ENCODE data around the gene RBM19. TPM values are rescaled to one million over a fixed set of nuclear protein-coding genes. Genes with fewer than 3 reads are reported as not detected.

The RBM19 gene
- total RNA-seq: 24.3 and 24.4 TPM in 2 replicates

DNA sequence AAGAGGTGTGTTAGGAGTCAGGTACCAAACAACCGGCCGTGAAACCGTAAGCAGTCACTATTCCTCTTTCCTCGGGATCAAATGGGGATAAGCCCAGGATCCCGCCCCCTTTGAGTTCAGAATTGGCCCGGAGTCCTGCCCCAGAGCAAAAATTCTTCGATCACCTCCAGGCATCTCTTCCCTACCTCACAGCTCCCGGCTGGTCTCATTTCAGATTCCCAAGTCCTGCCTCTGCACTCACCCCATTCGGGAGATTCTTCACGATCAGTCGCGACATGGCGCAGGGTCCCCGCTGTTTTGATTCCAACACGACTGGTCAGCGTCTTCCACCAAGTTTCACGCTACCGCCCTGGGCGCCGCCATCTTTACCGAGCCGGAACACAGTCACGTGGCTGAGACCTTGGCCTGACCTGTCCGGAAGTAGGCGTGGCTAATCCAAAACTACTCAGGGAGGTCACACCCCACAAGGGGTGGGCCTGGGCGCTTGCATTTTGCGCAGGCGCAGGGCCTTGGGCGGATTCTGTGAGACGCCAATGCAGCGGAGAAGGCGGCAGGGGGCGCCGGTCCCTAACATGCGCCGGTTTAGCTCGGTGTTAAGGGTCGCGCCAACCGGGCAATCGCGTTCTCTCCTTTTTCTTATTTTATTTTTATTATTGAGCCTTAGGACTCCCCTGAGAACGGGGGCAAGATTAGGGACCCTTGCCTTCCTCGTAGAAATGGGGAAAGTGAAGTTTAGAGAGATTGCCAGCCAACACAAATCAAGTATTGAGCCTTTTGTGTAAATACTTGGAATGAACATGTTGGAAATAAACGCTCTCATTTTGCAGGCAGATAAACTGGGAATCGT lies at the start of gene RBM19:
Gene RBM19 (minus strand): TSS at position 375 of the 847 bp plus-strand sequence. CDS start 98 bp downstream, at position 277.

Small RNA genes within 50 kb of the gene (small RNA-seq; reads per million reads assigned to genes)
- 0.12 reads per million for gene DYNLL1P4

Measured in placental epithelial cell (primary cell).